K562 (cell line): ENCODE results near the gene PHYKPL. TPM values are rescaled to one million over a fixed set of nuclear protein-coding genes. Genes with fewer than 3 reads are reported as not detected.

Experiments
- ATAC-seq: fragments of 200-7000 bp; cut with Tn5 transposase; 3 replicates; pipeline ENCODE4 v1.9.1; 2020; ENCODE audit warnings: moderate library complexity
- BruUV-seq: library from RNA; stranded (reverse); fragments of 400-500 nt; replicated peaks from 2 replicates; lab custom pipeline; 2021; lab: Mats Ljungman, UMichigan
- CTCF ChIA-PET: fragments of 300-600 bp; formaldehyde crosslinking; extraction: SDS; loops from one replicate; lab custom pipeline; 2021; ENCODE audit warnings: low intra/inter-chr PET ratio; lab: Yijun Ruan, JAX
- POLR2A ChIA-PET: fragments of 300-600, 350-650 bp; sonication (Branson Sonifier 250); formaldehyde crosslinking; extraction: SDS; loops from one replicate; lab custom pipeline; 2021; ENCODE audit warnings: antibody characterized with exemption, inconsistent platforms; lab: Yijun Ruan, JAX
- DNase-seq, 4 experiments: peaks; one replicate each; pipeline versions ENCODE4 v3.0.0 to v3.0.0-alpha.2; 2011 to 2018; ENCODE audit warnings: low spot score in 3 of 4, mixed read lengths in 3 of 4; ENCODE audit errors: extremely low read depth in 1 of 4
- FAIRE-seq: peaks from 2 replicates; lab custom pipeline; 2011; peaks lifted over from hg19 to GRCh38; lab: Jason Lieb, UNC
- H2AFZ ChIP-seq: 2 replicates; pipeline ENCODE4 v1.6.0; 2011; ENCODE audit warnings: low read depth, low read length, control low read depth, inconsistent platforms
- H3K27ac ChIP-seq: fragments of 200-600 bp; 3 replicates; pipeline ENCODE4 v1.8.0; 2011; ENCODE audit warnings: low read depth, mild to moderate bottlenecking, control low read depth, inconsistent platforms, low read length, moderate library complexity, mixed read lengths; ENCODE audit errors: extremely low read depth
- H3K27me3 ChIP-seq, 2 experiments: fragments of 300-600 bp in 1 of 2; 2 replicates in 1 of 2; 3 replicates in 1 of 2; pipeline versions ENCODE4 v1.6.0 to v1.8.0; 2011; ENCODE audit warnings: inconsistent platforms in 2 of 2, low read length in 2 of 2, mild to moderate bottlenecking in 1 of 2, mixed read lengths in 1 of 2, moderate library complexity in 1 of 2; ENCODE audit not compliant: control insufficient read depth in 2 of 2, insufficient read depth in 2 of 2
- H3K36me3 ChIP-seq: fragments of 300-600 bp; 3 replicates; pipeline ENCODE4 v1.8.0; 2011; ENCODE audit warnings: mild to moderate bottlenecking, low read length, inconsistent platforms; ENCODE audit not compliant: control insufficient read depth, insufficient read depth
- H3K4me1 ChIP-seq, 2 experiments: fragments of 200-600 bp in 1 of 2; replicated peaks in 1 of 2; 2 replicates in 1 of 2; 3 replicates in 1 of 2; pipeline versions ENCODE4 v1.5.1 to v1.8.0; 2011; ENCODE audit warnings: inconsistent platforms in 2 of 2, low read length in 2 of 2, mild to moderate bottlenecking in 1 of 2, mixed read lengths in 1 of 2, moderate library complexity in 1 of 2; ENCODE audit not compliant: control insufficient read depth in 2 of 2, insufficient read depth in 2 of 2
- H3K4me2 ChIP-seq: 2 replicates; pipeline ENCODE4 v1.6.1; 2011; ENCODE audit warnings: low read length, control low read depth, inconsistent platforms, mixed read lengths; ENCODE audit not compliant: insufficient read depth
- H3K4me3 ChIP-seq: fragments of 200-600 bp; sonication (generic), shearing (Covaris generic); 2 replicates; pipeline ENCODE4 v1.5.1; 2016; ENCODE audit warnings: control low read depth, inconsistent platforms
- H3K79me2 ChIP-seq: fragments of 200-600 bp; 3 replicates; pipeline ENCODE4 v1.8.0; 2011; ENCODE audit warnings: low read length, inconsistent platforms; ENCODE audit not compliant: control insufficient read depth, insufficient read depth
- H3K9ac ChIP-seq, 2 experiments: 2 replicates each; pipeline versions ENCODE4 v1.6.0 to v1.6.1; 2011; ENCODE audit warnings: low read depth in 2 of 2, low read length in 2 of 2, control low read depth in 1 of 2, inconsistent platforms in 1 of 2, mild to moderate bottlenecking in 1 of 2, mixed read lengths in 1 of 2; ENCODE audit not compliant: insufficient read depth in 1 of 2
- H3K9me1 ChIP-seq: one replicate; pipeline ENCODE4 v1.6.0; 2011; ENCODE audit warnings: inconsistent platforms, mild to moderate bottlenecking, low read length, moderate library complexity; ENCODE audit not compliant: control insufficient read depth, insufficient read depth
- H3K9me3 ChIP-seq: replicated peaks from 2 replicates; pipeline ENCODE4 v1.5.1; 2011; ENCODE audit warnings: low read depth, low read length, inconsistent platforms; ENCODE audit not compliant: control insufficient read depth, insufficient read depth
- H4K20me1 ChIP-seq: replicated peaks from 2 replicates; pipeline ENCODE4 v1.6.1; 2011; ENCODE audit warnings: low read length, inconsistent platforms, mixed read lengths; ENCODE audit not compliant: control insufficient read depth, insufficient read depth
- GATA2 ChIP-seq: sonication (generic); formaldehyde crosslinking; IDR thresholded peaks from 2 replicates; pipeline ENCODE4 v1.4.0; 2020; ENCODE audit warnings: mild to moderate bottlenecking, missing genetic modification reagents
- TAF15 ChIP-seq: fragments of 200-400 bp; formaldehyde crosslinking; IDR thresholded peaks from 2 replicates; pipeline ENCODE4 v1.6.1; 2017; ENCODE audit warnings: mild to moderate bottlenecking, low read depth, low read length, moderate library complexity
- TSHZ1 ChIP-seq: fragments of 250-450 bp; sonication (Bioruptor Pico); IDR thresholded peaks from 2 replicates; pipeline ENCODE4 v1.4.0; 2020; ENCODE audit warnings: mild to moderate bottlenecking, moderate library complexity
- WGBS: fragments of 100-300 bp; shearing (Covaris generic); methylation state at CpG from one replicate; pipeline ENCODE4 v1.1.6; 2016; ENCODE audit warnings: low coverage, mixed read lengths; ENCODE audit not compliant: insufficient coverage; ENCODE audit errors: missing lambda C conversion rate; 5-methylcytosine and 5-hydroxymethylcytosine counted together
- in situ Hi-C: fragments of 300-500 bp; cut with MboI; formaldehyde crosslinking; loops from 4 replicates; pipeline ENCODE4 v1.15.0; 2018; ENCODE audit warnings: inconsistent platforms, mixed read lengths
- intact Hi-C: fragments of 100-400 bp; cut with micrococcal nuclease; formaldehyde crosslinking; loops from 2 replicates; pipeline ENCODE4 v1.14.2; 2022
- polyA plus RNA-seq, 8 experiments: library from polyadenylated mRNA; depleted of rRNA in 4 of 8; stranded (reverse) in 5 of 8; unstranded in 3 of 8; fragments of >200 nt; fragmentation: Nextera tagmentation in 2 of 8; fragmentation: Illumina TruSeq in 1 of 8; extraction: Ambion mirVana in 2 of 8; extraction: Trizol in 1 of 8; gene quantifications; 2 replicates each; pipeline versions ENCODE4 v1.2.1 to v1.2.3, GENCODE V29; 2011 to 2014; ENCODE audit warnings: inconsistent platforms in 1 of 8, missing spikeins in 1 of 8
- total RNA-seq, 7 experiments: library from RNA; depleted of rRNA in 6 of 7; stranded (reverse); fragments of >200 nt in 6 of 7; fragmentation: Illumina TruSeq in 2 of 7; extraction: Trizol in 2 of 7; gene quantifications; 2 replicates each; pipeline versions ENCODE4 v1.2.1 to v1.2.3, GENCODE V29; 2011 to 2021; ENCODE audit warnings: low replicate concordance in 1 of 7
- TF ChIP-seq, protein P1 (sequence below): fragments of 200-600 bp; sonication (generic); IDR thresholded peaks from one replicate; pipeline ENCODE4 v1.6.1; 2012; ENCODE audit warnings: mild to moderate bottlenecking, low read depth, low read length, inconsistent platforms
- TF ChIP-seq, protein P2 (sequence below), 3 experiments: fragments of 200-800 bp in 1 of 3; sonication (Bioruptor generic) in 1 of 3; sonication (generic) in 1 of 3; formaldehyde crosslinking in 1 of 3; IDR thresholded peaks; 2 replicates each; pipeline versions ENCODE4 v1.6.1 to v1.8.0; 2016 to 2022; ENCODE audit warnings: mild to moderate bottlenecking in 2 of 3, missing compliant biosample characterization in 2 of 3, missing genetic modification characterization in 2 of 3, missing genetic modification reagents in 1 of 3

Gene PHYKPL
- total and polyA plus RNA-seq, 9 of the 15 experiments (the other 6 are each of a cell fraction or from before 2014, with no cell fraction given) = 4.7 to 34.7 (median 18.6) TPM

DNA sequence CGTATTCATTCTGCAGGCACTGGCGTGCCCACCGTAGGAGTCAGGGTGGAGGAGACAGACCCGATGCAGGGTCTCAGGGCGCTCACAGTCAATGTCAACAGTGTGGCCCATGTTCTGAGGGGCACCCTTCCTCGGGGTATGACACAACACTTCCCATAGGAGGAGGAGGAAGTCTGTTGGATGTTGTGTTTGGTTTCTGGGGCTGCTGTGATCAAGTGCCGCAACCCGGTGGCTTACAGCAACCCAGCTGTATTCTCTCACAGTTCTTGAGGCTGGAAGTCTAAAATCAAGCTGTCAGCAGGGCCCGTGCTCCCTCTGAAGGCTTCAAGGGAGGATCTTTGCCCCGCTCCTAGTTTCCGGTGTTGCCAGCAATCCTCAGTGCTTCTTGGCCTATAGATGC is 33.9 kb downstream of the PHYKPL start:
- no peaks in the 10 kb centered on the region for H3K9me1 ChIP-seq
- no peaks in the 10 kb centered on the region for H3K9me3 ChIP-seq
- in situ Hi-C loops = no loop called here
- H3K9ac ChIP-seq = no peak overlapping the region
- H3K27me3 ChIP-seq = peaks cover 5 to 15% of the 10 kb centered on the region in 2 experiments; a peak in 3 of 5 replicates
- peaks cover 7% of the 10 kb centered on the region for H3K79me2 ChIP-seq
- DNase-seq (no peak), ATAC-seq (no peak), FAIRE-seq (no peak)
- no peak overlapping the region for H3K27ac ChIP-seq
- H3K4me1 ChIP-seq = peaks cover 3 to 10% of the 10 kb centered on the region in 2 experiments; a peak in 4 of 5 replicates
- no peak overlapping the region for H3K4me2 ChIP-seq
- H3K4me3 ChIP-seq = no peak overlapping the region
- CTCF ChIA-PET = no interaction called here
- POLR2A ChIA-PET = interaction anchor here (0.6 kb wide), 1 partner anchor 682 kb away, joined by 4 read pairs; no protein-coding TSS in a partner anchor
- BruUV-seq = no TSS peak
- no peaks in the 10 kb centered on the region for H3K36me3 ChIP-seq
- H4K20me1 ChIP-seq = no peaks in the 10 kb centered on the region
- peak overlapping the region; percentile 55; the same call in 1 of the 2 replicates for H2AFZ ChIP-seq
- WGBS = 65% methylated on average over 8 of the region's 11 CpGs
- intact Hi-C loops = no loop called here
- TF ChIP-seq GATA2 (CRISPR knock-in tag) (no peak), TSHZ1 (no peak), TAF15 (no peak)
- TF ChIP-seq, protein P1, sequence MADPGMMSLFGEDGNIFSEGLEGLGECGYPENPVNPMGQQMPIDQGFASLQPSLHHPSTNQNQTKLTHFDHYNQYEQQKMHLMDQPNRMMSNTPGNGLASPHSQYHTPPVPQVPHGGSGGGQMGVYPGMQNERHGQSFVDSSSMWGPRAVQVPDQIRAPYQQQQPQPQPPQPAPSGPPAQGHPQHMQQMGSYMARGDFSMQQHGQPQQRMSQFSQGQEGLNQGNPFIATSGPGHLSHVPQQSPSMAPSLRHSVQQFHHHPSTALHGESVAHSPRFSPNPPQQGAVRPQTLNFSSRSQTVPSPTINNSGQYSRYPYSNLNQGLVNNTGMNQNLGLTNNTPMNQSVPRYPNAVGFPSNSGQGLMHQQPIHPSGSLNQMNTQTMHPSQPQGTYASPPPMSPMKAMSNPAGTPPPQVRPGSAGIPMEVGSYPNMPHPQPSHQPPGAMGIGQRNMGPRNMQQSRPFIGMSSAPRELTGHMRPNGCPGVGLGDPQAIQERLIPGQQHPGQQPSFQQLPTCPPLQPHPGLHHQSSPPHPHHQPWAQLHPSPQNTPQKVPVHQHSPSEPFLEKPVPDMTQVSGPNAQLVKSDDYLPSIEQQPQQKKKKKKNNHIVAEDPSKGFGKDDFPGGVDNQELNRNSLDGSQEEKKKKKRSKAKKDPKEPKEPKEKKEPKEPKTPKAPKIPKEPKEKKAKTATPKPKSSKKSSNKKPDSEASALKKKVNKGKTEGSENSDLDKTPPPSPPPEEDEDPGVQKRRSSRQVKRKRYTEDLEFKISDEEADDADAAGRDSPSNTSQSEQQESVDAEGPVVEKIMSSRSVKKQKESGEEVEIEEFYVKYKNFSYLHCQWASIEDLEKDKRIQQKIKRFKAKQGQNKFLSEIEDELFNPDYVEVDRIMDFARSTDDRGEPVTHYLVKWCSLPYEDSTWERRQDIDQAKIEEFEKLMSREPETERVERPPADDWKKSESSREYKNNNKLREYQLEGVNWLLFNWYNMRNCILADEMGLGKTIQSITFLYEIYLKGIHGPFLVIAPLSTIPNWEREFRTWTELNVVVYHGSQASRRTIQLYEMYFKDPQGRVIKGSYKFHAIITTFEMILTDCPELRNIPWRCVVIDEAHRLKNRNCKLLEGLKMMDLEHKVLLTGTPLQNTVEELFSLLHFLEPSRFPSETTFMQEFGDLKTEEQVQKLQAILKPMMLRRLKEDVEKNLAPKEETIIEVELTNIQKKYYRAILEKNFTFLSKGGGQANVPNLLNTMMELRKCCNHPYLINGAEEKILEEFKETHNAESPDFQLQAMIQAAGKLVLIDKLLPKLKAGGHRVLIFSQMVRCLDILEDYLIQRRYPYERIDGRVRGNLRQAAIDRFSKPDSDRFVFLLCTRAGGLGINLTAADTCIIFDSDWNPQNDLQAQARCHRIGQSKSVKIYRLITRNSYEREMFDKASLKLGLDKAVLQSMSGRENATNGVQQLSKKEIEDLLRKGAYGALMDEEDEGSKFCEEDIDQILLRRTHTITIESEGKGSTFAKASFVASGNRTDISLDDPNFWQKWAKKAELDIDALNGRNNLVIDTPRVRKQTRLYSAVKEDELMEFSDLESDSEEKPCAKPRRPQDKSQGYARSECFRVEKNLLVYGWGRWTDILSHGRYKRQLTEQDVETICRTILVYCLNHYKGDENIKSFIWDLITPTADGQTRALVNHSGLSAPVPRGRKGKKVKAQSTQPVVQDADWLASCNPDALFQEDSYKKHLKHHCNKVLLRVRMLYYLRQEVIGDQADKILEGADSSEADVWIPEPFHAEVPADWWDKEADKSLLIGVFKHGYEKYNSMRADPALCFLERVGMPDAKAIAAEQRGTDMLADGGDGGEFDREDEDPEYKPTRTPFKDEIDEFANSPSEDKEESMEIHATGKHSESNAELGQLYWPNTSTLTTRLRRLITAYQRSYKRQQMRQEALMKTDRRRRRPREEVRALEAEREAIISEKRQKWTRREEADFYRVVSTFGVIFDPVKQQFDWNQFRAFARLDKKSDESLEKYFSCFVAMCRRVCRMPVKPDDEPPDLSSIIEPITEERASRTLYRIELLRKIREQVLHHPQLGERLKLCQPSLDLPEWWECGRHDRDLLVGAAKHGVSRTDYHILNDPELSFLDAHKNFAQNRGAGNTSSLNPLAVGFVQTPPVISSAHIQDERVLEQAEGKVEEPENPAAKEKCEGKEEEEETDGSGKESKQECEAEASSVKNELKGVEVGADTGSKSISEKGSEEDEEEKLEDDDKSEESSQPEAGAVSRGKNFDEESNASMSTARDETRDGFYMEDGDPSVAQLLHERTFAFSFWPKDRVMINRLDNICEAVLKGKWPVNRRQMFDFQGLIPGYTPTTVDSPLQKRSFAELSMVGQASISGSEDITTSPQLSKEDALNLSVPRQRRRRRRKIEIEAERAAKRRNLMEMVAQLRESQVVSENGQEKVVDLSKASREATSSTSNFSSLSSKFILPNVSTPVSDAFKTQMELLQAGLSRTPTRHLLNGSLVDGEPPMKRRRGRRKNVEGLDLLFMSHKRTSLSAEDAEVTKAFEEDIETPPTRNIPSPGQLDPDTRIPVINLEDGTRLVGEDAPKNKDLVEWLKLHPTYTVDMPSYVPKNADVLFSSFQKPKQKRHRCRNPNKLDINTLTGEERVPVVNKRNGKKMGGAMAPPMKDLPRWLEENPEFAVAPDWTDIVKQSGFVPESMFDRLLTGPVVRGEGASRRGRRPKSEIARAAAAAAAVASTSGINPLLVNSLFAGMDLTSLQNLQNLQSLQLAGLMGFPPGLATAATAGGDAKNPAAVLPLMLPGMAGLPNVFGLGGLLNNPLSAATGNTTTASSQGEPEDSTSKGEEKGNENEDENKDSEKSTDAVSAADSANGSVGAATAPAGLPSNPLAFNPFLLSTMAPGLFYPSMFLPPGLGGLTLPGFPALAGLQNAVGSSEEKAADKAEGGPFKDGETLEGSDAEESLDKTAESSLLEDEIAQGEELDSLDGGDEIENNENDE = no peak
- TF ChIP-seq, protein P2, sequence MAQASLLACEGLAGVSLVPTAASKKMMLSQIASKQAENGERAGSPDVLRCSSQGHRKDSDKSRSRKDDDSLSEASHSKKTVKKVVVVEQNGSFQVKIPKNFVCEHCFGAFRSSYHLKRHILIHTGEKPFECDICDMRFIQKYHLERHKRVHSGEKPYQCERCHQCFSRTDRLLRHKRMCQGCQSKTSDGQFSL (CRISPR knock-in tag; IDR thresholded peaks at IDR 0.05) = no peak
- TF ChIP-seq, protein P2 (tag; IDR thresholded peaks at IDR 0.05) = no peak
